ENCODE measurements around the gene MND1. TPM values are rescaled to one million over a fixed set of nuclear protein-coding genes. Genes with fewer than 3 reads are reported as not detected.
A peak's percentile ranks its signal among the peaks of the same experiment; 100 is the strongest.

MND1 gene
- total RNA-seq, 3 donors from 2014 or later (not counting 1 experiment from before 2014, with no cell fraction given), result 0.33 TPM; not detected in 2

GRCh38 chr4:153346563-153346962, 2.1 kb downstream of the MND1 start:
- no peak overlapping the region for H3K27ac Mint-ChIP-seq
- Histone ChIP-seq H3K9me3 (ENCODE audit: control insufficient read depth, insufficient read depth, low read length) (no peaks in the 10 kb centered on the region), H3K4me1 (ENCODE audit: control insufficient read depth, insufficient read depth, low read length) (peaks cover 8% of the 10 kb centered on the region), H3K27ac (ENCODE audit: low read length) (no peak overlapping the region), H3K4me3 (ENCODE audit: low read length) (no peak overlapping the region), H3K36me3 (ENCODE audit: control insufficient read depth, insufficient read depth, low read length) (no peaks in the 10 kb centered on the region), H3K27me3 (ENCODE audit: control insufficient read depth, insufficient read depth, low read length) (no peaks in the 10 kb centered on the region)
- intact Hi-C loops (cut with micrococcal nuclease), result no loop called here
- peaks cover 8 to 10% of the 10 kb centered on the region in 2 donors for H3K4me1 Mint-ChIP-seq
- DNase-seq (no peak), ATAC-seq (no peak)
- H3K4me3 Mint-ChIP-seq, result no peak overlapping the region
- H3K9me3 Mint-ChIP-seq, result no peaks in the 10 kb centered on the region
- TF ChIP-seq CTCF (IDR thresholded peaks at IDR 0.05), result no peak
- peaks cover 0 to 17% of the 10 kb centered on the region in 2 donors for H3K27me3 Mint-ChIP-seq (ENCODE audit: low read depth in 2 of 2)
- 93% methylated on average over 5 of the region's 5 CpGs for WGBS (ENCODE audit: insufficient coverage)
- no peaks in the 10 kb centered on the region for H3K36me3 Mint-ChIP-seq

- H3K9me3 ChIP-seq (ENCODE audit: control insufficient read depth, insufficient read depth, low read length), result no peaks in the 10 kb centered on the region
- no peak overlapping the region for H3K4me3 Mint-ChIP-seq
- no peak for ATAC-seq
Observed at GRCh38 chr4:153347117-153347516, 2.6 kb downstream of the MND1 start.

GRCh38 chr4:153348006-153348405, 3.5 kb downstream of the MND1 start:
- H3K27me3 Mint-ChIP-seq (ENCODE audit: low read depth in 2 of 2), result peaks cover 0 to 13% of the 10 kb centered on the region in 2 donors
- no peaks in the 10 kb centered on the region for H3K9me3 ChIP-seq (ENCODE audit: control insufficient read depth, insufficient read depth, low read length)
- ATAC-seq (no peak), DNase-seq (peak in 1 of 2 donors; percentile 9)
- TF ChIP-seq CTCF (IDR thresholded peaks at IDR 0.05), result no peak
- no peaks in the 10 kb centered on the region for H3K27me3 ChIP-seq (ENCODE audit: control insufficient read depth, insufficient read depth, low read length)
- 82% methylated on average over 4 of the region's 4 CpGs for WGBS (ENCODE audit: insufficient coverage)
- H3K4me3 Mint-ChIP-seq, result no peak overlapping the region
- intact Hi-C loops (cut with micrococcal nuclease), result no loop called here
- no peak overlapping the region for H3K27ac ChIP-seq (ENCODE audit: low read length)
- H3K9me3 Mint-ChIP-seq, result no peaks in the 10 kb centered on the region
- no peak overlapping the region for H3K4me3 ChIP-seq (ENCODE audit: low read length)
- no peaks in the 10 kb centered on the region for H3K36me3 Mint-ChIP-seq
- H3K4me1 Mint-ChIP-seq, result peaks cover 8 to 10% of the 10 kb centered on the region in 2 donors
- no peaks in the 10 kb centered on the region for H3K36me3 ChIP-seq (ENCODE audit: control insufficient read depth, insufficient read depth, low read length)
- peaks cover 8% of the 10 kb centered on the region for H3K4me1 ChIP-seq (ENCODE audit: control insufficient read depth, insufficient read depth, low read length)
- H3K27ac Mint-ChIP-seq, result no peak overlapping the region

More at GRCh38 chr4:153347117-153347516, 2.6 kb downstream of the MND1 start:
- Mint-ChIP-seq H3K27me3 (ENCODE audit: low read depth in 2 of 2) (peaks cover 0 to 16% of the 10 kb centered on the region in 2 donors), H3K36me3 (no peaks in the 10 kb centered on the region), H3K9me3 (no peaks in the 10 kb centered on the region), H3K27ac (no peak overlapping the region), H3K4me1 (peaks cover 8 to 10% of the 10 kb centered on the region in 2 donors)
- DNase-seq, result no peak
- Histone ChIP-seq H3K27ac (ENCODE audit: low read length) (no peak overlapping the region), H3K27me3 (ENCODE audit: control insufficient read depth, insufficient read depth, low read length) (no peaks in the 10 kb centered on the region), H3K36me3 (ENCODE audit: control insufficient read depth, insufficient read depth, low read length) (no peaks in the 10 kb centered on the region), H3K4me3 (ENCODE audit: low read length) (no peak overlapping the region), H3K4me1 (ENCODE audit: control insufficient read depth, insufficient read depth, low read length) (peaks cover 8% of the 10 kb centered on the region)
- no peak for TF ChIP-seq CTCF (IDR thresholded peaks at IDR 0.05)
- intact Hi-C loops (cut with micrococcal nuclease), result no loop called here

- Histone ChIP-seq H3K9me3 (ENCODE audit: control insufficient read depth, insufficient read depth, low read length) (no peaks in the 10 kb centered on the region), H3K27me3 (ENCODE audit: control insufficient read depth, insufficient read depth, low read length) (no peaks in the 10 kb centered on the region), H3K27ac (ENCODE audit: low read length) (no peak overlapping the region), H3K36me3 (ENCODE audit: control insufficient read depth, insufficient read depth, low read length) (no peaks in the 10 kb centered on the region), H3K4me3 (ENCODE audit: low read length) (no peak overlapping the region), H3K4me1 (ENCODE audit: control insufficient read depth, insufficient read depth, low read length) (peaks cover 4% of the 10 kb centered on the region)
- WGBS (ENCODE audit: insufficient coverage), result 72% methylated on average over 1 of the region's 1 CpG
- Mint-ChIP-seq H3K27ac (no peak overlapping the region), H3K4me1 (peaks cover 8 to 10% of the 10 kb centered on the region in 2 donors), H3K27me3 (ENCODE audit: low read depth in 2 of 2) (peaks cover 0 to 8% of the 10 kb centered on the region in 2 donors), H3K9me3 (no peaks in the 10 kb centered on the region), H3K36me3 (no peaks in the 10 kb centered on the region), H3K4me3 (no peak overlapping the region)
- intact Hi-C loops (cut with micrococcal nuclease), result no loop called here
- no peak for TF ChIP-seq CTCF (IDR thresholded peaks at IDR 0.05)
- ATAC-seq, result no peak
- DNase-seq, result no peak
Observed at GRCh38 chr4:153349206-153349805, 4.8 kb downstream of the MND1 start.

Measured in natural killer cell (primary cell).